GM21515 (cell line): ENCODE data around the gene KLF12.

ENCODE experiments used
- ATAC-seq: cut with Tn5 transposase; IDR thresholded peaks from one replicate; pipeline ENCODE4 v1.9.1; 2021; ENCODE audit not compliant: unreplicated experiment

KLF12 gene

GRCh38 chr13:74135326-74136083, 1.3 kb upstream of the KLF12 start:
- peak; percentile 43 for ATAC-seq

GRCh38 chr13:74134777-74135325, 647 bp upstream of the KLF12 start:
- peak; percentile 21 for ATAC-seq

- peak; percentile 45 for ATAC-seq
Measured at GRCh38 chr13:74133657-74134201, 475 bp downstream of the KLF12 start.

GRCh38 chr13:74132776-74133656, 1.2 kb downstream of the KLF12 start:
- ATAC-seq: no peak

- ATAC-seq: no peak
Measured at GRCh38 chr13:74132152-74132775, 1.9 kb downstream of the KLF12 start.

- no peak for ATAC-seq
Measured at GRCh38 chr13:74131227-74131626, 3.0 kb downstream of the KLF12 start.

- ATAC-seq: no peak
Measured at GRCh38 chr13:74129500-74130191, 4.6 kb downstream of the KLF12 start.

- no peak for ATAC-seq
Measured at GRCh38 chr13:74128156-74128767, 5.9 kb downstream of the KLF12 start.

- ATAC-seq: no peak
Measured at GRCh38 chr13:74118328-74118727, 15.9 kb downstream of the KLF12 start.

GRCh38 chr13:74117207-74117705, 16.9 kb downstream of the KLF12 start:
- no peak for ATAC-seq

GRCh38 chr13:74115133-74115532, 19.1 kb downstream of the KLF12 start:
- no peak for ATAC-seq

GRCh38 chr13:74114641-74115040, 19.6 kb downstream of the KLF12 start:
- ATAC-seq: no peak

GRCh38 chr13:74114202-74114601, 20.0 kb downstream of the KLF12 start:
- no peak for ATAC-seq

GRCh38 chr13:74111901-74112824, 22.0 kb downstream of the KLF12 start:
- no peak for ATAC-seq

GRCh38 chr13:74111399-74111798, 22.8 kb downstream of the KLF12 start:
- no peak for ATAC-seq

- ATAC-seq: no peak
Measured at GRCh38 chr13:74110053-74110452, 24.2 kb downstream of the KLF12 start.

- no peak for ATAC-seq
Measured at GRCh38 chr13:74107598-74107997, 26.6 kb downstream of the KLF12 start.

GRCh38 chr13:74105871-74106270, 28.3 kb downstream of the KLF12 start:
- no peak for ATAC-seq
